K562 (cell line): ENCODE results near the gene SYT3. TPM values are rescaled to one million over a fixed set of nuclear protein-coding genes. Genes with fewer than 3 reads are reported as not detected.

ENCODE experiments used
- ARID3B ChIP-seq: fragments of 250-450 bp; sonication (Bioruptor Pico); IDR thresholded peaks from 2 replicates; pipeline ENCODE4 v1.4.0; 2020; ENCODE audit warnings: borderline replicate concordance
- CEBPG ChIP-seq, 3 experiments: fragments of 200-800 bp in 1 of 3; sonication (Bioruptor generic) in 1 of 3; sonication (generic) in 1 of 3; formaldehyde crosslinking in 1 of 3; IDR thresholded peaks in 2 of 3; conservative IDR thresholded peaks in 1 of 3; 2 replicates each; pipeline versions ENCODE4 v1.6.1 to v1.8.0; 2016 to 2022; ENCODE audit warnings: missing compliant biosample characterization in 2 of 3, missing genetic modification characterization in 2 of 3, mild to moderate bottlenecking in 1 of 3, missing genetic modification reagents in 1 of 3
- HNRNPK ChIP-seq: fragments of 200-400 bp; formaldehyde crosslinking; IDR thresholded peaks from one replicate; pipeline ENCODE4 v1.6.1; 2018; ENCODE audit warnings: mild to moderate bottlenecking, low read depth, low read length; ENCODE audit not compliant: poor library complexity, severe bottlenecking
- KLF13 ChIP-seq: fragments of 450-650 bp; IDR thresholded peaks from 2 replicates; pipeline ENCODE4 v1.6.1; 2016; ENCODE audit warnings: missing genetic modification characterization, low read depth, mild to moderate bottlenecking, missing compliant biosample characterization, moderate library complexity, borderline replicate concordance
- NR0B1 ChIP-seq: fragments of 450-650 bp; IDR thresholded peaks from one replicate; pipeline ENCODE4 v1.6.1; 2018; ENCODE audit warnings: mild to moderate bottlenecking, moderate library complexity; ENCODE audit not compliant: partially characterized antibody
- PTTG1 ChIP-seq: fragments of 450-650 bp; IDR thresholded peaks from 2 replicates; pipeline ENCODE4 v1.6.1; 2016; ENCODE audit warnings: low read depth, mild to moderate bottlenecking, missing genetic modification characterization, missing compliant biosample characterization
- REST ChIP-seq, 2 experiments: fragments of 450-650 bp; formaldehyde crosslinking in 1 of 2; IDR thresholded peaks; 2 replicates each; pipeline versions ENCODE4 v1.4.0 to v1.6.1; 2014 to 2020; ENCODE audit warnings: mild to moderate bottlenecking in 2 of 2, borderline replicate concordance in 1 of 2, low read depth in 1 of 2
- SPI1 ChIP-seq: IDR thresholded peaks from 2 replicates; pipeline ENCODE4 v1.6.1; 2011; ENCODE audit warnings: low read depth, low read length, control low read depth, borderline replicate concordance
- TBL1XR1 ChIP-seq, 2 experiments: IDR thresholded peaks; 2 replicates each; pipeline ENCODE4 v1.6.1; 2012; ENCODE audit warnings: improper control_type of control experiment in 2 of 2, low read length in 2 of 2, mild to moderate bottlenecking in 1 of 2
- TRIM24 ChIP-seq, 2 experiments: fragments of 450-650 bp; IDR thresholded peaks; 2 replicates each; pipeline ENCODE4 v1.6.1; 2016
- YY1 ChIP-seq, 3 experiments: IDR thresholded peaks; 2 replicates each; pipeline ENCODE4 v1.6.1; 2011; ENCODE audit warnings: low read length in 2 of 3, mild to moderate bottlenecking in 2 of 3, moderate library complexity in 2 of 3, borderline replicate concordance in 1 of 3, control low read depth in 1 of 3, low read depth in 1 of 3; ENCODE audit not compliant: insufficient read depth in 3 of 3, insufficient replicate concordance in 2 of 3, control insufficient read depth in 1 of 3, insufficient read length in 1 of 3; ENCODE audit errors: extremely low read depth in 1 of 3
- polyA plus RNA-seq, 8 experiments: library from polyadenylated mRNA; depleted of rRNA in 4 of 8; stranded (reverse) in 5 of 8; unstranded in 3 of 8; fragments of >200 nt; fragmentation: Nextera tagmentation in 2 of 8; fragmentation: Illumina TruSeq in 1 of 8; extraction: Ambion mirVana in 2 of 8; extraction: Trizol in 1 of 8; gene quantifications; 2 replicates each; pipeline versions ENCODE4 v1.2.1 to v1.2.3, GENCODE V29; 2011 to 2014; ENCODE audit warnings: inconsistent platforms in 1 of 8, missing spikeins in 1 of 8
- total RNA-seq, 7 experiments: library from RNA; depleted of rRNA in 6 of 7; stranded (reverse); fragments of >200 nt in 6 of 7; fragmentation: Illumina TruSeq in 2 of 7; extraction: Trizol in 2 of 7; gene quantifications; 2 replicates each; pipeline versions ENCODE4 v1.2.1 to v1.2.3, GENCODE V29; 2011 to 2021; ENCODE audit warnings: low replicate concordance in 1 of 7

The SYT3 gene
- total and polyA plus RNA-seq, 9 of the 15 experiments (the other 6 are each of a cell fraction or from before 2014, with no cell fraction given), result 0.36 to 2.0 (median 0.54) TPM; not detected in 2

- TF ChIP-seq SPI1 (no peak), TBL1XR1 (IDR thresholded peaks at IDR 0.05; ENCODE audit: low read length in 2 of 2) (peak in 1 of 2 experiments; percentile 69; a peak in 2 of 4 replicates), ARID3B (CRISPR knock-in tag) (no peak), CEBPG (CRISPR knock-in tag; IDR thresholded peaks at IDR 0.05) (no peak), CEBPG (tag; conservative IDR thresholded peaks at IDR 0.05 in 1 of 2, IDR thresholded peaks at IDR 0.05 in 1 of 2) (no peak), HNRNPK (no peak), PTTG1 (no peak), REST (IDR thresholded peaks at IDR 0.05; ENCODE audit: borderline replicate concordance) (no peak), REST (CRISPR knock-in tag; IDR thresholded peaks at IDR 0.05; ENCODE audit: low read depth) (no peak), TRIM24 (IDR thresholded peaks at IDR 0.05) (no peak), YY1 (IDR thresholded peaks at IDR 0.05; ENCODE audit: borderline replicate concordance in 1 of 3, control insufficient read depth in 1 of 3, extremely low read depth in 1 of 3, insufficient read depth in 3 of 3, insufficient read length in 1 of 3, insufficient replicate concordance in 2 of 3, low read depth in 1 of 3, low read length in 2 of 3) (no peak), KLF13 (tag) (peak; percentile 24; the same call in 1 of the 2 replicates), NR0B1 (no peak)
These were observed 39.8 kb upstream of the SYT3 start (continued) for GRCh38 chr19:50679177-50680125.
